H1 (cell line): Measurements from ENCODE around the gene GPRC6A. TPM values are rescaled to one million over a fixed set of nuclear protein-coding genes. Genes with fewer than 3 reads are reported as not detected.
A peak's percentile ranks its signal among the peaks of the same experiment; 100 is the strongest.

Experiments used
- CTCF ChIA-PET: fragments of 300-600 bp; sonication (Branson Sonifier 250); formaldehyde crosslinking; loops from one replicate; lab custom pipeline; 2021; ENCODE audit not compliant: partially characterized antibody; lab: Charles Lee
- POLR2A ChIA-PET: fragments of 300-600 bp; sonication (Branson Sonifier 250); formaldehyde crosslinking; loops from one replicate; lab custom pipeline; 2021; ENCODE audit warnings: inconsistent platforms; ENCODE audit not compliant: partially characterized antibody; lab: Charles Lee
- DNase-seq, 2 experiments: peaks; one replicate each; pipeline versions ENCODE4 v3.0.0 to v3.0.0-alpha.2; 2010 to 2022; ENCODE audit warnings: low spot score in 2 of 2, low read depth in 1 of 2, mixed read lengths in 1 of 2
- FAIRE-seq: peaks from 2 replicates; lab custom pipeline; 2011; peaks lifted over from hg19 to GRCh38; lab: Jason Lieb, UNC
- H2AFZ ChIP-seq: 2 replicates; pipeline ENCODE4 v1.8.1; 2012; ENCODE audit warnings: low read length, inconsistent platforms
- H2AK5ac ChIP-seq: 2 replicates; pipeline ENCODE4 v1.6.1; 2013; ENCODE audit warnings: low read depth, low read length
- H2BK120ac ChIP-seq: replicated peaks from 2 replicates; pipeline ENCODE3; 2013; ENCODE audit warnings: low read depth, low read length, inconsistent platforms
- H2BK12ac ChIP-seq: 2 replicates; pipeline ENCODE4 v1.6.1; 2013; ENCODE audit warnings: low read depth, low read length
- H2BK15ac ChIP-seq: 2 replicates; pipeline ENCODE4 v1.6.1; 2013; ENCODE audit warnings: low read length
- H2BK20ac ChIP-seq: 2 replicates; pipeline ENCODE4 v1.6.1; 2013; ENCODE audit warnings: low read length
- H2BK5ac ChIP-seq: 2 replicates; pipeline ENCODE4 v1.6.1; 2013; ENCODE audit warnings: low read depth, low read length
- H3K14ac ChIP-seq: 2 replicates; pipeline ENCODE4 v1.6.1; 2013; ENCODE audit warnings: inconsistent platforms; ENCODE audit not compliant: insufficient read length
- H3K18ac ChIP-seq: 2 replicates; pipeline ENCODE4 v1.6.1; 2013; ENCODE audit warnings: low read length; ENCODE audit errors: extremely low read depth
- H3K23ac ChIP-seq: 2 replicates; pipeline ENCODE4 v1.6.1; 2013; ENCODE audit warnings: inconsistent platforms; ENCODE audit not compliant: insufficient read length
- H3K23me2 ChIP-seq: 2 replicates; pipeline ENCODE4 v1.6.1; 2013; ENCODE audit warnings: low read depth, low read length
- H3K27ac ChIP-seq: 2 replicates; pipeline ENCODE4 v1.6.1; 2011; ENCODE audit warnings: low read depth, low read length, inconsistent platforms
- H3K27me3 ChIP-seq, 4 experiments: replicated peaks in 1 of 4; 1 replicate in 1 of 4; 2 replicates in 3 of 4; pipeline versions ENCODE4 v1.6.1 to v1.8.1; 2011 to 2013; ENCODE audit warnings: low read length in 3 of 4, mild to moderate bottlenecking in 3 of 4, inconsistent platforms in 2 of 4, mixed read lengths in 2 of 4, moderate library complexity in 1 of 4; ENCODE audit not compliant: control insufficient read depth in 3 of 4, insufficient read depth in 3 of 4; ENCODE audit errors: extremely low read depth in 1 of 4
- H3K36me3 ChIP-seq, 4 experiments: 2 replicates each; pipeline versions ENCODE4 v1.6.1 to v1.8.1; 2011 to 2013; ENCODE audit warnings: mild to moderate bottlenecking in 4 of 4, low read length in 3 of 4, moderate library complexity in 2 of 4, control low read depth in 1 of 4, inconsistent platforms in 1 of 4; ENCODE audit not compliant: insufficient read depth in 4 of 4, control insufficient read depth in 2 of 4
- H3K4ac ChIP-seq: replicated peaks from 2 replicates; pipeline ENCODE3; 2013; ENCODE audit warnings: low read length, low read depth, mixed read lengths, inconsistent platforms; ENCODE audit not compliant: insufficient read length
- H3K4me1 ChIP-seq, 4 experiments: replicated peaks in 1 of 4; 1 replicate in 1 of 4; 2 replicates in 3 of 4; pipeline versions ENCODE4 v1.6.1 to v1.8.1; 2011 to 2013; ENCODE audit warnings: low read length in 3 of 4, inconsistent platforms in 2 of 4, mixed read lengths in 1 of 4; ENCODE audit not compliant: insufficient read depth in 4 of 4, control insufficient read depth in 3 of 4
- H3K4me2 ChIP-seq, 2 experiments: 2 replicates each; pipeline versions ENCODE4 v1.6.1 to v1.8.1; 2011 to 2013; ENCODE audit warnings: low read depth in 2 of 2, low read length in 2 of 2, control low read depth in 1 of 2, inconsistent platforms in 1 of 2, mild to moderate bottlenecking in 1 of 2; ENCODE audit not compliant: insufficient read depth in 1 of 2
- H3K4me3 ChIP-seq, 4 experiments: fragments of 200-600, 300-600 bp in 1 of 4; sonication (generic), shearing (Covaris generic), sonication (Bioruptor Twin) in 1 of 4; 2 replicates each; pipeline versions ENCODE4 v1.5.1 to v1.8.1; 2011 to 2016; ENCODE audit warnings: low read length in 4 of 4, low read depth in 3 of 4, control low read depth in 2 of 4, inconsistent platforms in 2 of 4, mild to moderate bottlenecking in 2 of 4, mixed read lengths in 1 of 4, moderate library complexity in 1 of 4; ENCODE audit not compliant: insufficient read depth in 2 of 4; ENCODE audit errors: extremely low read depth in 1 of 4
- H3K56ac ChIP-seq: replicated peaks from 2 replicates; pipeline ENCODE3; 2013; ENCODE audit warnings: low read depth, mild to moderate bottlenecking, mixed read lengths, low read length, inconsistent platforms; ENCODE audit not compliant: insufficient read length
- H3K79me1 ChIP-seq: 2 replicates; pipeline ENCODE4 v1.6.1; 2013; ENCODE audit warnings: low read depth, low read length, control low read depth
- H3K79me2 ChIP-seq, 2 experiments: 2 replicates each; pipeline versions ENCODE4 v1.6.1 to v1.8.1; 2012 to 2013; ENCODE audit warnings: low read length in 2 of 2, mild to moderate bottlenecking in 2 of 2, inconsistent platforms in 1 of 2; ENCODE audit not compliant: insufficient read depth in 2 of 2, control insufficient read depth in 1 of 2
- H3K9ac ChIP-seq, 4 experiments: replicated peaks in 1 of 4; 1 replicate in 1 of 4; 2 replicates in 3 of 4; pipeline versions ENCODE4 v1.6.1 to v1.8.1; 2011 to 2013; ENCODE audit warnings: low read depth in 3 of 4, low read length in 3 of 4, control low read depth in 2 of 4, mild to moderate bottlenecking in 2 of 4, moderate library complexity in 2 of 4, inconsistent platforms in 1 of 4; ENCODE audit errors: extremely low read depth in 1 of 4
- H3K9me3 ChIP-seq, 2 experiments: 2 replicates each; pipeline versions ENCODE4 v1.6.1 to v1.8.1; 2012 to 2013; ENCODE audit warnings: mild to moderate bottlenecking in 2 of 2, moderate library complexity in 2 of 2, control low read depth in 1 of 2, inconsistent platforms in 1 of 2, low read depth in 1 of 2, low read length in 1 of 2, mixed read lengths in 1 of 2; ENCODE audit not compliant: insufficient read depth in 2 of 2
- H4K20me1 ChIP-seq, 2 experiments: replicated peaks in 1 of 2; 2 replicates each; pipeline versions ENCODE3 to v1.8.1; 2011 to 2013; ENCODE audit warnings: inconsistent platforms in 2 of 2, low read length in 2 of 2, mild to moderate bottlenecking in 1 of 2; ENCODE audit not compliant: insufficient read depth in 2 of 2, control insufficient read depth in 1 of 2
- H4K5ac ChIP-seq: 2 replicates; pipeline ENCODE4 v1.6.1; 2013; ENCODE audit warnings: low read length, low read depth, mixed read lengths, inconsistent platforms; ENCODE audit not compliant: insufficient read length
- H4K8ac ChIP-seq: 2 replicates; pipeline ENCODE4 v1.8.0; 2013; ENCODE audit warnings: mild to moderate bottlenecking, moderate library complexity, low read length, inconsistent platforms; ENCODE audit not compliant: insufficient read depth; ENCODE audit errors: extremely low read depth
- H4K91ac ChIP-seq: replicated peaks from 2 replicates; pipeline ENCODE3; 2013; ENCODE audit warnings: low read length, mixed read lengths, inconsistent platforms; ENCODE audit not compliant: insufficient read length
- BACH1 ChIP-seq: IDR thresholded peaks from 2 replicates; pipeline ENCODE4 v1.6.1; 2012; ENCODE audit warnings: low read length, improper control_type of control experiment
- EZH2 ChIP-seq: fragments of 200-600 bp; sonication (generic); IDR thresholded peaks from 2 replicates; pipeline ENCODE4 v1.7.1; 2012; ENCODE audit warnings: low read depth, mild to moderate bottlenecking, moderate library complexity, low read length, inconsistent platforms; ENCODE audit not compliant: severe bottlenecking
- MAFK ChIP-seq: IDR thresholded peaks from 2 replicates; pipeline ENCODE4 v1.6.1; 2012; ENCODE audit warnings: low read depth, mild to moderate bottlenecking, improper control_type of control experiment, low read length
- WGBS, 2 experiments: shearing (Covaris generic) in 1 of 2; methylation state at CpG; one replicate each; pipeline versions ENCODE4 v1.1.6 to v1.1.7; 2013 to 2015; ENCODE audit warnings: low lambda C conversion rate in 2 of 2, mixed read lengths in 2 of 2, inconsistent platforms in 1 of 2, low coverage in 1 of 2, missing lambda C conversion rate in 1 of 2; ENCODE audit not compliant: insufficient replicate concordance in 2 of 2, insufficient coverage in 1 of 2, insufficient read length in 1 of 2; ENCODE audit errors: extremely low coverage in 1 of 2, missing lambda C conversion rate in 1 of 2; 5-methylcytosine and 5-hydroxymethylcytosine counted together
- polyA plus RNA-seq, 7 experiments: library from polyadenylated mRNA; depleted of rRNA in 3 of 7; stranded (reverse) in 5 of 7; unstranded in 2 of 7; fragments of >200 nt in 5 of 7; fragments of 200-250 nt in 2 of 7; gene quantifications; 1 replicate in 5 of 7; 2 replicates in 1 of 7; 4 replicates in 1 of 7; pipeline versions ENCODE4 v1.2.1 to v1.2.3, GENCODE V29; 2011 to 2013; ENCODE audit warnings: missing spikeins in 2 of 7, mixed read lengths in 2 of 7
- total RNA-seq: library from RNA; stranded (reverse); fragmentation: NEBNext Ultra II Directional; extraction: Animal tissue kit (Norgen Biotek cat#: 25700); gene quantifications from 2 replicates; pipeline ENCODE4 v1.2.1, GENCODE V29; 2021

GPRC6A gene
- total and polyA plus RNA-seq, 2 of the 8 experiments (the other 6 are each of a cell fraction or from before 2014, with no cell fraction given) = 0.09 to 0.22 TPM

GRCh38 chr6:116866281-116866871 is 37.5 kb upstream of the GPRC6A start:
- DNase-seq (no peak), FAIRE-seq (no peak)
- Histone ChIP-seq H3K79me1 (no peaks in the 10 kb centered on the region), H3K18ac (no peak overlapping the region), H2BK15ac (no peak overlapping the region), H4K91ac (no peak overlapping the region), H3K36me3 (no peaks in the 10 kb centered on the region), H3K23me2 (no peaks in the 10 kb centered on the region), H3K14ac (no peak overlapping the region), H2BK120ac (no peak overlapping the region), H2AK5ac (no peak overlapping the region), H3K4me1 (no peaks in the 10 kb centered on the region; a peak in 1 of 7 replicates), H4K5ac (no peak overlapping the region), H2BK20ac (no peak overlapping the region), H3K23ac (no peak overlapping the region), H3K9me3 (no peaks in the 10 kb centered on the region), H4K20me1 (no peaks in the 10 kb centered on the region), H3K79me2 (no peaks in the 10 kb centered on the region), H3K27me3 (no peaks in the 10 kb centered on the region), H2AFZ (peak overlapping the region; percentile 82; the same call in 1 of the 2 replicates), H3K56ac (no peak overlapping the region), H3K9ac (no peak overlapping the region), H3K4ac (no peak overlapping the region), H2BK12ac (no peak overlapping the region), H3K4me2 (no peak overlapping the region), H2BK5ac (no peak overlapping the region), H3K27ac (no peak overlapping the region), H3K4me3 (no peak overlapping the region), H4K8ac (no peak overlapping the region)
- ChIA-PET POLR2A (no interaction called here), CTCF (no interaction called here)
- 93% methylated on average over 3 of the region's 3 CpGs; no CpG with 5 or more reads in 1 of the 2 experiments for WGBS, 2 experiments
- TF ChIP-seq MAFK (peak; percentile 71), EZH2 (no peak), BACH1 (peak; percentile 91)
